Inflammatory macrophage (primary cell): ENCODE measurements around the gene MYOCD.

Source experiments
- DNase-seq, 2 donors: peaks; one replicate each; pipeline ENCODE4 v3.0.0-alpha.2; 2020 to 2022

MYOCD gene

GRCh38 chr17:12769981-12770380 is 104.3 kb downstream of the MYOCD start:
- DNase-seq: no peak

- no peak for DNase-seq
These were observed 107.5 kb downstream of the MYOCD start for GRCh38 chr17:12773153-12773552.

GRCh38 chr17:12789075-12789480 is 123.4 kb downstream of the MYOCD start:
- DNase-seq: no peak

DNA sequence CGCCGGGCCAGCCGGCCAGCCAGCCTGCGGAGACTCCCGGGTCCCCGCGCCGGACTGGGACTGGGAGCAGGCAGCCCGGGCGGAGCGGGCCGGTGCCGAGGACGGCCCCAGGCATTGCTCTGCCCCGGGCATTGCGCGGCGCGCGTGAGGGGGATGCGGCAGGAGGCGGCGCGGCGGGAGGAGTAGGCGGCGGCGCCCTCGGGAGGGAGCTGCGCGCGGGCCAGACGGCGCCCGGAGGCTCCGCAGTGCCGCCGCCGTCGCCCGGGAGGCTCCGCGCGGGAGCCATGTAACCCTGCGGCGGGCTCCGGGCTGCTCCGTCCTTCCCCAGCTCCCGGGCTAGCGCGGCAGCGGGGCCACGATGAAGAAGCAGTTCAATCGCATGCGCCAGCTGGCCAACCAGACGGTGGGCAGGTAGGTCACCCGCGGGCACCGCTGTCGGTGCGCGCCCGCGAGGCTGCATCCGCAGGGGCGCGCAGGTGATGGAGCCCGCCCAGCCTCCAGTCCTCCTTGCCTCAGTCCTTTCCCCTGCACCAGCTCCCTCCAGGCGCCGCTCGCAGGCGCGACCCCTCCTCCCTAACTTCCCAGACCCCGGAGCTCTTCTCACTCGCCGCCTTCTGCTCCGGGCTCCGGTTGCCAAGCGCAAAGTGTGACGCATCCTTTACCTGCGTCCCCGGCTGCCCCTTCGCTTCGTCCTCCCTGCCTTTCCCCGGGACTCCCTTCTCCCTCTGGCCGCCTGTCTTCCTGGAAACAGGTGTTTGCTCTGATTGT is 124.0 kb downstream of the MYOCD start, which contains the start of gene ARHGAP44:
TSS of gene ARHGAP44 (plus strand) at position 18 of the 768 bp plus-strand sequence. CDS start at position 359, 341 bp downstream.
- peak in 1 of 2 donors; percentile 9 for DNase-seq

- no peak for DNase-seq
These were observed 124.8 kb downstream of the MYOCD start for GRCh38 chr17:12790249-12791106.

GRCh38 chr17:12794919-12795532 is 129.3 kb downstream of the MYOCD start:
- DNase-seq: no peak

- DNase-seq: no peak
These were observed 135.2 kb downstream of the MYOCD start for GRCh38 chr17:12800855-12801365.

- DNase-seq: no peak
These were observed 140.9 kb downstream of the MYOCD start for GRCh38 chr17:12806630-12807029.

- DNase-seq: no peak
These were observed 143.0 kb downstream of the MYOCD start for GRCh38 chr17:12808723-12809122.

GRCh38 chr17:12812877-12813276 is 147.2 kb downstream of the MYOCD start:
- no peak for DNase-seq

- no peak for DNase-seq
These were observed 148.0 kb downstream of the MYOCD start for GRCh38 chr17:12813664-12814063.

DNA sequence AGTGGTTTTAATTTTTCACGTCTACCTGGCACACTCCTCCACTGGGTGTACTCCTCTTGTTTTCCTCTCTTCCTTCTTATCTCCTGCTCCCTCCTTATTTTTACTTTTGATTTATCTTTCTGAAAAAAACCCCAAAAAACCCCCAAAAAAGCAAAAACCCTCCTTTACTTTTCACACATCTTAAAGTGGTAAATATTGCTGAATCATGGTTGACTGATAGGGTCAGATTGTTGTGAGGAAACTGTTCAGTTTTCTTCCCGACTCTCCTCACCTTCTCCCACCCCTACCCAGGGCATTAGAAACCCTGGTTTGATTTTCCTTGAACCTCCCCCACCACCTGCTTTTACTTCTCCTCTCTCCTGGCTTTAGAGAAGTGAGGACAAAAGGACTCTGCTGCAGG is 149.0 kb downstream of the MYOCD start:
- DNase-seq: no peak

DNA sequence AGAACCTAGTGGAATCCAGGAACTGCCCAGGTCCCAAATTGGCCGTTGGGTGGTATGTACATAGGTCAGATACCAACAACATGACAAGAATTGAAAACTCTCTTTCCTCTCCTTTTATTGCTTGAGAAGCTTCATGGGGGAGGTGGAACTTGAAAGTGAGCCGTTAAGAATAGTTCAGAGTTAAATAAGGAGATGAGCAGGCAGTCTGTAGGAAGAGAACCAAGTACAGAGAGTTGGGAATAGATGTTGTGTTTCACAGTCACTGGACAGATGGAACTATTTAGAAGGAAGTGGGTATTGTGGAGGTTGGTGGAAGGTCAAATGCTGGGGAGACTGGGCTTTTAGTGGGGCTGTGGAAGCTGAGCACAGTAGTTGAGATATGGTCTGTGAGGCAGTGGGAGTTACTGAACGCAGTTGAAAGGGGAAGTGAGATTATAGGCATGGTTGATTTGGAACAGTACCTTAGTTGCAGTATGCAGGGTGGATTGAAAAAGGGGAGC is 150.0 kb downstream of the MYOCD start:
- DNase-seq: no peak
